ENCODE results near the gene FBXO11.

Gene FBXO11

DNA sequence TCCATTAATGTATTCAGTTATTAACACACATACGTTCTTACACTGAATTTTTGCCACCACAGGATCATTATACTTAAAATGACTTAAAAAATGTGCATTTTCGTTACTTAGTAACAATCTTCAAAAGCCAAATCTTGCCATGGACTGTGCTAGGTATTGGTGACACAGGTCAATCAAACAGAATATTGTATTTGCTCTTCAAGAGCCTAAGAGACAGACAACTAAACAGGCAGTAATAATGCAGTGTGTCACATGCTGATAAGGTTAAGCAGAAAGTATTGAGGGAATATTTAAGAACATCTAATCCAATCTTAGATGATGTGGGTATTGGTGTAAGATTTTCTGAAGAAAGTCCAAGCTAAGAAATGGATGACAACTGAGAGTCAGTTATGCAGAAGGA, 56.9 kb downstream of the FBXO11 start:
- DNase-seq (ENCODE audit: low read depth in 2 of 2): no peak

DNA sequence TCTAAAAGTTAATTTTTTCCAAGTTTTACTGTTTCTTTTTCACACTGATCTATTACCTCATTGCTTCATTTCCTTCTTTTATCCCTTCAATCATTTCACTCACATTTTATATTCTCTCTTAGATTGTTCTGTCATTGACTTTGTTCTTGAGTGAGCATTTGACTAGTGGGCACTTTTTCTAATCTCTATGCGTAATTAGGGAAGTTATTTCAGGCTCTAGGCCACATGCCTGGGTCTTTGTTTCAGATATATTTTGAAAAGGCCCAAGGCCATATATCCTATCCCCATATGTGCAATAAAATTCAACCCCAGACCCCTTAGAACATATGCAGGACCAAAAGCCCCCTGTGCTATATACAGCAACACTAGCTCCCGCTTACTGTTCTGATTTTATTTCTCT, 62.1 kb downstream of the FBXO11 start:
- DNase-seq (ENCODE audit: low read depth in 2 of 2): no peak

DNA sequence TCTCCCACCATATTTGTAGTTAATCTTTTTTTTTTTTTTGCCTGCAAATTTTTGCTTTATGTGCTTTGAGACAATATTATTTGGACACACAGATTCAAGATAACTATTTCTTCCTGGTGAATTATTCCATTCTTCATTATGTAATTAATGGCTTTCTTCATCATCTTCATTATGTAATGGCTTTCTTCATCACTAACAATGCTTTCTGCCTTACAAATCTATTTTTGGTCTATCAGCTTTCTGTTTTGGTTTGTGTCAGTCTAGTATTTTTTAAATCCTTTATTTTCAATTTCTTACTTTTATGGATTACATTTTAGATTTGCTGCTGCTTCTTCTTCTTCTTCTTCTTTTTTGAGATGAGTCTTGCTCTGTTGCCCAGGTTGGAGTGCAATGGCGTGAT, 62.9 kb downstream of the FBXO11 start:
- no peak for DNase-seq (ENCODE audit: low read depth in 2 of 2)

DNA sequence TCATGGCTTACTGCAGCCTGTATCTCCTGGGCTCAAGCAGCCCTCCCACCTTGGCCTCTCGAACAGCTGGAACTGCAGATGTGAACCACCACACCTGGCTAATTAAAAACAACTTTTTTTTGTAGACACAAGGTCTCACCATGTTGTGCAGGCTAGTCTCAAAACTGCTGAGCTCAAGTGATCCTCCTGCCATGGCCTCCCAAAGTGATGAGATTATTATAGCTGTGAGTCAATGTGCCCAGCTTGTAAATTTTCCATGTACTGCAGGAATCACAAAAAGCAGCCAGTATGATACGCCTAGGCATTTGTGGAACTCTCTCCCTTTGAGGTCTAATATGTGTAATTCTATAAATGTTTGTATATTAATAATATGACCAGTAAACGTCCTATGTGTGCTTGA, 63.5 kb downstream of the FBXO11 start:
- DNase-seq (ENCODE audit: low read depth in 2 of 2): no peak

DNA sequence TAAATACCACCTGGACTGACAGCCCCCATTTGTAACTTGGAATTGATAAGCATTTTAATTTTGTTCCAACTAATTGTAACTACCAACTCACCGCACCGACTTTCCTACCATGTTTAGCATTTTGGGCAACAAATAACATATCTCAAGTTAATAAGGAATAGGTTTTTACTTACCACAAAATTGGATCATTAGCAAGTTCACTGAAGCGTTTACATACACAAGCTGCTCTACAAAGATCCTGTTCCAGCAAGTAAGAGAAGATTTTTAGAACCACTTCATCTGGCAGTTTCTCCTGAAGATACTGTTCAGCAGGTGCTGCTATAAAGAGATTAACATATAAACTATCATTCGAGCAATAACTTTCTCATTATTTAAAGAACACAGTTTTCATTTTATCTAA, 67.6 kb downstream of the FBXO11 start:
- DNase-seq (ENCODE audit: low read depth in 2 of 2): no peak

DNA sequence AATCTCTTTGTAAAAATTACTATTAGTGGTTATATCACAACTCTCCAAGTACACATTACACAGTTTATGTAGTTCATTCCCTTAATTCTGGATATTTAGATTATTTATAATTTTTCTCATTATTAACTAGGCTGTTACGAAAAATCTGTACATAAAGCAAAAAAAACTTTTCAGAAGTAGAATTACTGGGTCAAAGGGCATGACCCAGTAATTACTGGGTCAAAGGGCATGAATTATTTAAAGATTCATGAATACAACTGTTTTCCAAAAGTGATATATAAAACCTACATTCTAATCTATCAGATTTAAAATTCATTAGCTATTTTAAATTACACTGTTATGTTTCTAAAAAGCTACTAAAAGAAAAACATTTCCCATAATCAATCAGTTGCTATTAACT, 68.0 kb downstream of the FBXO11 start:
- DNase-seq (ENCODE audit: low read depth in 2 of 2): no peak

DNA sequence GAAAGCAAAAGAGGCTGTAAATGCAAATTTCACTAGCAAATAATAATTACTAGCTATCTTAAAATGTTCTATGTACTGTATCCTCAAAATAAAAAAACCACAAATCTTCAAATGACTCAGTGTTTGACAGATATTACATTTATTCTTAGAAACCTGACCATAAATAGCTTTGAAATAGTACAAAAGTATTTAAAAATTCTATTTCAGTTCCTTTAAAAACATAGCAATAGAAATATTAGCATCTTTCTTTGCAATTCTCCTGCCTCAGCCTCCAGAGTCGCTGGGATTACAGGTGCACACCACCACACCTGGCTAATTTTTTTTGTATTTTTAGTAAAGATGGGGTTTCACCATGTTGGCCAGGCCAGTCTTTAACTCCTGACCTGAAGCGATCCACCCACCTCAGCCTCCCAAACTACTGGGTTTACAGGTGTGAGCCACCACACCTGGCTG, 72.8 kb downstream of the FBXO11 start:
- DNase-seq (ENCODE audit: low read depth in 2 of 2): no peak

DNA sequence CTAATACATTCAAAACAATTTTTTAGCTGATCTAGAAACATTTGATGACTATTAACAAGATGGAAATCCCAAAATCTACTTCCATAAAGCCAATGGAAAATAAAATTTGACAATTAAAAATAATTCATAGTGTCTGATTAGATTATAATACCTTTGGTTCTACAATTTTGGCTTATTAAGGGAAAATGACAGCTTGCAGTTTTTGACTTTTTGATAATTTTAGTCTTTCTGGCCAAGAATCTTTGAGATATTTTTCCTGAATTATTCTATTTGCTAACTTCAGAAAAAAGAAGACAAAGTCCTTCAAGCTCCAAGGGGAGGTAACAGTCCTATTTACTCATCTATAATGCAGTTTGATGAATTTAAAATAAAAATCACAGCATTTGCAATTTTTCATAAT, 83.8 kb downstream of the FBXO11 start:
- no peak for DNase-seq (ENCODE audit: low read depth in 2 of 2)

DNA sequence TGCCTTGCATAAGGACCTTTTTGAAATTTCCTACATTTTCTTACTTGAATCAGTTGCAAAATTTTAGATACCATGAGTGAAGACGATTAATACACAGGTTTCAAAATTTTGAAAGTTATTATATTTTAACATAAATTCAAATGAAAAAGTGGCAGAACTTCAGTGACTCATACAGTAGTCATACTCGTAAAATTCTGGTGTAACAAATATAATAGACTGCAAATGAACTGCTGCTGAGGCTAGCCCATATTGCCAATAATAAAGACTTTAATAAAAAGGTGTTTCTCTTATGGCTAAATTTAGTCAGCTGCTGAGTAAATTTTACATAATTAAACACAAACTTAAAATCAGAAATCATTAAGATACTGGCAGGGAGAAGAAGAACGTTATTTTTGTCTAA, 86.5 kb downstream of the FBXO11 start:
- DNase-seq (ENCODE audit: low read depth in 2 of 2): no peak

DNA sequence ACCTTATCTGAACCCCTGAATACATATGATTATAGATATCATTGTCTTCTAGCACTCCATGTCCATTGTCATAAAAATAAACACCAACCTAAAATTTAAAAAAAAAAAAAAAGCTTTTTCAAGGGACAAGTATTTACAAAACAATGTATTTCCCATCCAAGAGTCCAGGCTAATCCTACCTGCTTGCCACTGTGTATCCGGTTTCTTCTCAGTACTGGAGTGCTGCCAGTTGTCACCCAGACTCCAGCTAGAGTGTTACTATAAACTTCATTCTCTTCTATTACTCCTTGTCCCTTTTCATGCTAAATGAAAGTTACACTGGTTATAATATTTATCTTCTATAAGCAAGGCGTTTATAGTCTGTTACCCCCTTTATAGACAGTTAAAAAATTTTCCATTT, 87.5 kb downstream of the FBXO11 start:
- no peak for DNase-seq (ENCODE audit: low read depth in 2 of 2)

DNA sequence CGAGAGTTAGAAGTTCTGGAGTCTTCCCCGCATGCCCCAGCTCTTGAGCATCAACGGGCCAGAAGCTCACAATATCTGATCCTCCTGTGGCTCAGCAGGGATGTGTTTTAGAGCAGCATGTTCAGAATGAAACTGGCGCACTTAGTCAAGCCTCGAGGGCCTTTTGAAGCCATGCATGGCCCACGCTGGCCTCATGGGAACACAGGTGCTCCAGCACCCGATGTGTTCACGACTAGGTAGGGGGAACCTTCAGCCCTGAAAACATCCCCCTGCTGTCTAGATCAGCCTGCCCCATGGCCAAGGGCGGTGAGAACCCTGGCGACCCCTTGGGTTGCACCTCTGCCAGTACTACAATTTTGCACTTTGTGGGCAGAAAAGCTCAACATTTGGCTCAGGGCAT, 90.5 kb downstream of the FBXO11 start:
- DNase-seq (ENCODE audit: low read depth in 2 of 2): no peak

DNA sequence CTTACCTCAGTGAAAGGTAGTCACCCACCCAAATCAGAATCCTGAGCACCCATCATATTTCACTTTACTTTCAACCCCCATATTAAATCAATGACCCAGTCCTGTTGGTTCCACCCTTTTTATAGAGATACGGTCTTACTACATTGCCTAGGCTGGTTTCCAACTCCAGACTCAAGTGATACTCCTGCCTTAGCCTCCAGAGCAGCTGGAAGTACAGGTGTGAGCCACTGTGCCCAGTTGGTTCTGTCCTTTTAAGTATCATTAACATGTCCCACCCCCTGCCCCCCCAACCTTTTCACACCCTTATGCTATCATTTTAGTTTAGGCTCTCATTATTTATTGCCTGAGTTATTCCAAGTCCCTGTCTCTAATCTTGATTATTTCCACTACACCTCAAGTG, 94.6 kb downstream of the FBXO11 start:
- no peak for DNase-seq (ENCODE audit: low read depth in 2 of 2)

DNA sequence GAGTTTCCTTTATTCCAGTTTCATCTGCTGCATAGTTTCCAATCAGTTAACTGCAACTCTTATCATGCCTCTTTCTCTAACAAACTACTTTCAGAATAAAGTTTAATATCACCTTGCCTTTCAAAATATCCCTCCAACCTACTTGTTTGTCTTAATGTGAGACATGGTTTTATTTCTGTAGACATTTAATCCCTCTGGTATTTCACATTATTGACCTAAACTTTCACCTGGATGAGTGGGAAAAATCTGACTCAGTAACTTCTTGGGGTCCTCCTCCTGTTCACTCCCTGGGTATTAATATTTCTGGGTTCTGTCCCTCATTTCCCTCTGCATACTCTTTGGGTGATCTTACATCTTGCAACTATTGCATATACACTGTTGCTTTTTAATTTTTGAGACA, 95.4 kb downstream of the FBXO11 start:
- DNase-seq (ENCODE audit: low read depth in 2 of 2): no peak

DNA sequence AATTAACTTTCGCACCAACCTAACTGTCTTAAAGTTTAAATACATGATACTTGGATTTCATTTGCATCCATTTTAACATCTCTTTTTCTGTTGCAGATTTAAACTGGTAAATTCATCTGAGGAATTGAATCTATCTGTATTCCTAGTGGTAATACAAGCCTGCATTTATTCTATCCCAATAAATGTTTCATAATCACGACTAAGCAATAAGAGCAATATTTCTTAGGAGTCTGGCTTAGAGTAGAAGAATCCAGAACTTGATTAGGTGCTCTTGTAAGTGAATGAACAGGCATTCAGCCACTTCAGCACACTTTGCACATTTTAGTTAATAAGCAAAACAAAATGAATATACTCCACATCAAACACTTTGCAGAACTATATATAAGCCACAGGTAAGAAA, 96.4 kb downstream of the FBXO11 start:
- DNase-seq (ENCODE audit: low read depth in 2 of 2): no peak

DNA sequence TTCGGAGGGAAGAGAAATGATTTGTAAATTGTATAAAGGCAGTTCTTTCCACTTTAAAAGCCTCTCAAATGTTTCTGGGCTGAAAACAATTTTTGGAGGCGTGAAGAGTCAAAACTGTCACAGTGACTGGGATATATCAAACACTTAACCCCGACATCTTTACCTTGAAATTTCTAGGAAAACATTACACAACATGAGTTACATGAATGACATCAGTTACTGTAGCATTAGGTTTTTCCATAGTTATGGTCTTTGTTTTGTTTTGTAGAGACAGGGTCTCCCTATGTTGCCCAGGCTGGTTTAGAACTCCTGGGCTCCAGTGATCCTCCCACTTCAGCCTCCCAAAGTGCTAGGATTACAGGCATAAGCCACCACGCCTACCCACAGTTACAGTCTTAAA, 97.7 kb downstream of the FBXO11 start:
- DNase-seq (ENCODE audit: low read depth in 2 of 2): no peak

DNA sequence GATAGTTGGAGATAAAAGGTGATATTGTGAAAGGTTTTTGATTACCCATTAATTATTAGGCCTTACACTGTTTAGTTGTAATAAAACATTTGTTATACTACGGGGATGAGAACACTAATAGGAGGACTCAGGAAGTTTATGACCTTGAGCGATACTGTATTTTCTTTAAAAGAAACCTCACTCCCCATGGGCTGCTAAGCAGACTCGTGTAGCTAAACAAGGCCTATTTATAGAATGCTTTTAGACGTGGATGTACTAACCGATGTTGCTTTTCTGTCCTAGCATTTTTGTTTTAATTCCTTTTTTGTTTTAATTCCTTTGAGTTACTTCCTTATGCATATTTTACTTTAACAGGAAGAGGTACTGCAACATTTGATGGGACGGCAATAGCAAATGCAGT, 100.4 kb downstream of the FBXO11 start:
- DNase-seq (ENCODE audit: low read depth in 2 of 2): no peak

DNA sequence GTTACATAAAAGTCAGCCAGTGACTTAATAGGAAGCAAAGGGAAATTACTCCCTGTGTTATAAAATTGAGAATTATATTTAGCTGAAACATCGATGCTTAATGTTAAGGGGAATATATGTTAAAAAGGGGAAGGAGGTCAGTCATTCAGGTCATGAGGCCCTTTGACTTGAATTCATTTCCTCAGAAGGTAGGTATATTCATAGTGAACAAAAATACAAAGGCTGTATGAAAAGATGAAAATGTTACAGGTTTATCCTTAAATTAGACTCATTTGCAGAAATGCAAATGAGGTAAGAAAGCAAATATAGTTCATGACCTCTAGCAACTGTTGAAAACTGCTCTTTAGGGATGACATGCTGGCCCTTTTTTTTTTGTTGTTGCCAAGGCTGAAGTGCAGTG, 102.5 kb downstream of the FBXO11 start:
- no peak for DNase-seq (ENCODE audit: low read depth in 2 of 2)

DNA sequence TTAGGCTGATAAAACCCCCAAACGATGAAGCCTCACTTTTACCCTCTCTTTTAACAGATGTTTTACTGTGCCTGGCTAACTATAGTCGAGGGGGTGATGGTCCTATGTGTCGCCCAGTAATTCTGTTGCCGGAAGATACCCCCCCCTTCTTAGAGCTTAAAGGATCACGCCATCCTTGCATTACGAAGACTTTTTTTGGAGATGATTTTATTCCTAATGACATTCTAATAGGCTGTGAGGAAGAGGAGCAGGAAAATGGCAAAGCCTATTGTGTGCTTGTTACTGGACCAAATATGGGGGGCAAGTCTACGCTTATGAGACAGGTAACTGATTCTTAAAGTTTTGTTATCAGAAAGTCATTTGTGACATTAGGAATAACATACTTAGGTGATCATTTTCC, 102.9 kb downstream of the FBXO11 start:
- DNase-seq (ENCODE audit: low read depth in 2 of 2): no peak

DNA sequence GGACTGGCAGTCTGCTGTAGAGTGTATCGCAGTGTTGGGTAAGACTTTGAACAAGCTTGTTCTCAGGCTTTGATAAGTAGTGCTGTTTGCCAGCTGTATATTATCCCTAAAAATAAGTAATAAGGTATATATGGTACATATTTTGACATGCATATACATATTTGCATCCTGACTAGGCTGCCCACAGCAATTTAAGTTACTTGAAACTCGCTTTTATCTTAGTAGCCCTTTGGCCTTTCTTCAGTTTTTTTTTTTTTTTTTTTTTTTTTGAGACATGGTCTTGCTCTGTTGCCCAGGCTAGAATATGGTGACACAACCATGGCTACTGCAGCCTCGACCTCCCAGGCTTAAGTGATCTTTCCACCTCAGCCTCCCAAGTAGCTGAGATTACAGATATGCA, 105.2 kb downstream of the FBXO11 start:
- no peak for DNase-seq (ENCODE audit: low read depth in 2 of 2)

DNA sequence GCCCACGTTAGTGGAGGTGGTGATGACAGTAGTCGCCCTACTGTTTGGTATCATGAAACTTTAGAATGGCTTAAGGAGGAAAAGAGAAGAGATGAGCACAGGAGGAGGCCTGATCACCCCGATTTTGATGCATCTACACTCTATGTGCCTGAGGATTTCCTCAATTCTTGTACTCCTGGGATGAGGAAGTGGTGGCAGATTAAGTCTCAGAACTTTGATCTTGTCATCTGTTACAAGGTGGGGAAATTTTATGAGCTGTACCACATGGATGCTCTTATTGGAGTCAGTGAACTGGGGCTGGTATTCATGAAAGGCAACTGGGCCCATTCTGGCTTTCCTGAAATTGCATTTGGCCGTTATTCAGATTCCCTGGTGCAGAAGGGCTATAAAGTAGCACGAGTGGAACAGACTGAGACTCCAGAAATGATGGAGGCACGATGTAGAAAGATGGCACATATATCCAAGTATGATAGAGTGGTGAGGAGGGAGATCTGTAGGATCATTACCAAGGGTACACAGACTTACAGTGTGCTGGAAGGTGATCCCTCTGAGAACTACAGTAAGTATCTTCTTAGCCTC, 107.2 kb downstream of the FBXO11 start:
- no peak for DNase-seq (ENCODE audit: low read depth in 2 of 2)

DNA sequence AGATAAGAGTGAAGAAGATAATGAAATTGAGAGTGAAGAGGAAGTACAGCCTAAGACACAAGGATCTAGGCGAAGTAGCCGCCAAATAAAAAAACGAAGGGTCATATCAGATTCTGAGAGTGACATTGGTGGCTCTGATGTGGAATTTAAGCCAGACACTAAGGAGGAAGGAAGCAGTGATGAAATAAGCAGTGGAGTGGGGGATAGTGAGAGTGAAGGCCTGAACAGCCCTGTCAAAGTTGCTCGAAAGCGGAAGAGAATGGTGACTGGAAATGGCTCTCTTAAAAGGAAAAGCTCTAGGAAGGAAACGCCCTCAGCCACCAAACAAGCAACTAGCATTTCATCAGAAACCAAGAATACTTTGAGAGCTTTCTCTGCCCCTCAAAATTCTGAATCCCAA, 107.7 kb downstream of the FBXO11 start:
- DNase-seq (ENCODE audit: low read depth in 2 of 2): no peak

DNA sequence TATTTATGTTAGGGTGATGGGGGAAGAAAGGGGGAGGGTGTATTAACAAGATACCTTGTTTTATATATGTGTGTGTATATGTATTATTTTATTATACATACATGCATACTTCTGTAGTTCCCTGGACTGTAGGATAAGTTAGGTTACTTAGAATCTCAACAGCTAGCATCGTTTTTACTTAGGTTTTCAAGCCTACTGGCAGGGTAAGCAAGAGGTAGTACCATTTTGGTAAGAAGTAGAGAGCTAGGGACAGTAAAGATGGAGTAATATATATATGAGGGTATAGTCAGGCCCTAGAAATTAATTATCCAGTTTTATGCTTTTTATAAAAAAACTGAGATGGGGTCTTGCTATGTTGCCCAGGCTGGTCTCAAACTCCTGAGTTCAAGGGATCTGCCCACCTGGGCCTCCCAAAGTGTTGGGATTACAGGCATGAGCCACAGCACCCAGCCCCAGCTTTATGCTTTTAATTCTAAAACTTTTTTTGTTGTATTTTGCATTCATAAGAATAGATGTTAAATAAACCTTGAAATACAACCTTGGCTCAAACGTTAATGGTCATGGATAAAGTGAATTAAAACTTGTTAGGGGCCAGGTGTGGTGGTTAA, 110.1 kb downstream of the FBXO11 start:
- DNase-seq (ENCODE audit: low read depth in 2 of 2): no peak

DNA sequence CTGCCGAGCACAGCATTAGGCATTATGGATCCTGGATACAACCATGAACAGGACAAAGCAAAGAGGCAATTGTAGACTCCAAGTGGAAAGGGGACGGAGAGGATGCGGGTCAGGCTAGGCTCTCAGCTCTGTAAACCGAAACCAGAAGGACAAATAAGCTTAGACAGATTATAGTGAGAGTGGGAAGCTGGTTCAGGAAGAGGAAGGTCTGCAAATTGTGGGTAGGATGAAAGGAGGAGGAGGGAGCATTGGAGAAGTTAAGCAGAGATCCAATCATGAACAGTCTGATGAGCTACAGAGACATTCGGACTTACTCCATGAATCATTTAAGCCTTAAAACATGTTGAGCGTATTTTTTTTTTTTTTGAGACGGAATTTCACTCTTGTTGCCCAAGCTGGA, 120.3 kb downstream of the FBXO11 start:
- DNase-seq (ENCODE audit: low read depth in 2 of 2): no peak

DNA sequence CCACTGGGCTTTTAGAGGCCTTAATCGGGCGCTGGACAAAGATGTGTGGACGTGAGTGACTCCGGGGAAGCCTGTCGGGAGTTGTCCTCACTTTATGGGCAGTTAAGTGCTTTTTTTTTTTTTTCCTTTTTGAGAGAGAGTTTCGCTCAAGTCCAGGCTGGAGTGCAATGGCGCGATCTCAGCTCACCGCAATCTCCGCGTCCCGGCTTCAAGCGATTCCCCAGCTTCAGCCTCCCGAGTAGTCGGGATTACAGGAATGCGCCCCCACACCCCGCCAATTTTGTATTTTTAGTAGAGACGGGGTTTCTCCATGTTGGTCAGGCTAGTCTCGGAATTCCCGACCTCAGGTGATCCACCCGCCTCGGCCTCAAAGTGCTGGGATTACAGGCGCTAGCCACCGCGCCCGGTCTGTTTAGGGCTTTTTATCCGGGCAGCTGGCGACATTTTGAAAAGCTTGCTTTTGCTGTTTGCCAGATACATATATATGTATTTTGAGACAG, 121.9 kb downstream of the FBXO11 start:
- no peak for DNase-seq (ENCODE audit: low read depth in 2 of 2)

All from fibroblast of skin of left biceps (primary cell).